Epidermal melanocyte (primary cell): Measurements from ENCODE around the gene NIPBL.
"Not testable (repeated sequence)": the region's sequence is repeated elsewhere in the genome, so short reads cannot be mapped to it uniquely, and the experiment has no call there.

ENCODE experiments used
- DNase-seq: peaks from one replicate; pipeline ENCODE4 v3.0.0; 2011; ENCODE audit warnings: low spot score; ENCODE audit not compliant: insufficient read length

The NIPBL gene

DNA sequence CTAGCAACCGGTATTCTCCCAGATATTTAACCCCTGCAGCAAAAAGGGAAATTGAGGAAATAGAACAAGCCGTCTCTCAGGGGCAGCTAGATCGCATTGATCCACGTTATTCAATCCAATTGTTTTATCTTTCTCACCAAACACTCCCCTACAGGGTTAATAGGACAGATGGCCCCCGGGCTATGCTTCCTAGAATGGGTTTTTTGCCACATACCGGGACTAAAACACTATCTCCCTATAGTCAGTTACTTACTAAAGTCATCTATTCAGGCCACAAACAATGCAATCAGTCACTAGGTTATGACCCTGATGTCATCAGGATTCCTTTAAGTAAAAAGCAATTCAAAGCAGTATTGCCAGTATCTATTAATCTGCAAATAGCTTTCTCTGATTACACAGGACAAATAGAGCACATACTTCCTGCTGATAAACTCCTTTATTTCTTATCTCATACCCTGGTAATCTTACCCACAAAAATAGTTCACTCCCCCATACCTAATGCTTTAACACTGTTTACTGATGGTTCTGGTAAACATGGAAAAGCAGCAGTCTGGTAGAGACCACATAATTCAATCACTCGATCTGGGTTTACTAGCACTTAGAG is 213.7 kb downstream of the NIPBL start:
- no peak for DNase-seq

DNA sequence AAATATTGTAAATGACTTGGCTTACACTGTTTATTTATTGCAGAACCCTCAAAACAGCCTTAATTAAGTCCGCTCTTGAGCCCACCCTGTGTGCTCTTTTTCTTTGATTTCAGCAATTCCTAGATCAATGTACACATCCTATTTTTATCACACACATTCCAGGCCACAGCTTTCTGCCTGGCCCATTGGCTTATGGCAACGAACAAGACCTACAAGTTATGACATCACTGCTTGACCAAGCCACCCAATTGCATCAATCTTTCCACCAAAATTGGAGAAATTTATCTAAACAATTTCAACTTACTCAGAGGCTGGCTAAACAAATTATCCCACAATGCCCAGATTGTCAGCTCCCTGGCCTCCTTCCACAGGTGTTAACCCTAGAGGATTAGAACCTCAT is 214.2 kb downstream of the NIPBL start:
- DNase-seq: no peak

DNA sequence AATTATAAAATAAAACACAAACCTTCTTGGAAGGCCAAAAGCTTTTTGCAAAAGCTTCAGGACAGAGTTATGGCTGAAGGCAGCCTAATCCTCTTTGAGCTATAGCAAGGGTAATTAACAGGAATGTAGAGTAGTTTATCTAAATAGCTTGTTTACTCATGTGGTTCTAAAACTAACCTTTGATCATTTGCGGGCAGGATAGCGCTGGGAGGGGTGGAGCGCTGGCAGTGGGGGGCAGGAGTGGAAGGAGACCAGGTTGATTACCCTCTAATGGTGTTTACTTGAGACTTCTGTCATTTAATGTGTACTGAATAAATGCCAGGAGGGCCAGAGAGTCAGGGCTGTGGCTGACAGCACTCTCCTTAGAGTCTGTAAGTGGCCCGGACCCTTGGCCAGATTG is 217.2 kb downstream of the NIPBL start:
- DNase-seq: not testable (repeated sequence)

DNA sequence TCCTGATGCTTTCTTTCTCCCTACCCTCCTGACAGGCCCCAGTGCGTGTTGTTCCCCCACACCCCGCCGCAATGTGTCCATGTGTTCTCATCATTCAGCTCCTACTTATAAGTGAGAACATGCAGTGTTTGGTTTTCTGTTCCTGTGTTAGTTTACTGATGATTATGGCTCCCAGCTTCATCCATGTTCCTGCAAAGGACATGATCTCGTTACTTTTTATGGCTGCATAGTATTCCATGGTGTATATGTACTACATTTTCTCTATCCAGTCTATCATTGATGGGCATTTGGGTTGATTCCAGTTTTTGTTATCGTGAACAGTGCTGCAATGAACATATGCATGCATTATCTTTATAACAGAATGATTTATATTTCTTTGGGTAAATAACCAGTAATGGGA is 222.7 kb downstream of the NIPBL start:
- not testable (repeated sequence) for DNase-seq

DNA sequence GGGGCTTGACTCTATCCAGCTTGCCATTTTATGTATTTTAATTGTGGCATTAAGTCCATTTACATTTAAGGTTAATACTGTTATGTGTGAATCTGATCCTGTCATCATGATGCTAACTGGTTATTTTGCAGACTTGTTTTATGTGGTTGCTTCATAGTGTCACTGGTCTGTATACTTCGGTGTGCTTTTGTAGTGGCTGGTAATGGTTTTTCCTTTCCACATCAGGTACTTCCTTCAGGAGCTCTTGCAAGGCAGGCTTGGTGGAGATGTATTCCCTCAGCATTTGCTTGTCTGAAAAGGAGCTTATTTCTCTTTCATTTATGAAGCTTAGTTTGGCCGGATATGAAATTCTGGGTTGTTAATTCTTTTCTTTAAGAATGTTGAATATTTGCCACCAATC is 226.7 kb downstream of the NIPBL start:
- no peak for DNase-seq

DNA sequence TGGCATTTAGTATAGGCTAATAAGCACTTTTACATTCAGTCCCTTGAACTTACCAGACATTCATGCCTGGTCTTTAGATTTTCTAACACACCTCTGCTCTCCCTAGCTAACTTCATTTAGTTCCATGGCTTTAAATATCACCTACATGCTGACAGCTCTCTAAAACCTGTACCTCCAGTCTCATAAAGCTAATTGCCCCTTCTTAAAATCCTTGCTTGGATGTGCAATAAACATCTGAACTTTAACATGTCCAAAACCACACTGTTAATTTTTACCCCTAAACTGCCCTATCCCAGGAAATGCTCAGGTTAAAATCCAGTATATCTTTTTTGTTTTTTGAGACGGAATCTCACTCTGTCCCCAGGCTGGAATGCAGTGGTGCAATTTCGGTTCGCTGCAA is 232.8 kb downstream of the NIPBL start:
- DNase-seq: no peak

DNA sequence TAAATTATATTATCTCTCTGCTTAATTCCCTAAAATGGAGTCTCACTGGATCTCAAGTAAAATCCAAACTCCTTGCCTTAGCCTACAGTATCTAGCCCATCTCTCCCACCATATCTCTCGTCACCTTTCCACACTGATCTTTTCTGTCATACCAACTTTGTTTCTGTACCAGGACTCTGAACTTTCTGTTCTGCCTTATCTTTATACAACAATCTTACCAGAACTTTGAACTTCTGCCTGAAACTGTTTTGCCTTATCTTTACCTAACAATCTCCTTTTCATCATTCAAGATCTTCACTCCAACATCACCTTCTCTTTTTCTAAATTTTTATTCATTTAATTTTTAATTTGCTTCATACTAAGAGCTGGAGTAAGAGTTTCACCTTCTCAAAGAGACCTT is 233.6 kb downstream of the NIPBL start:
- DNase-seq: no peak

DNA sequence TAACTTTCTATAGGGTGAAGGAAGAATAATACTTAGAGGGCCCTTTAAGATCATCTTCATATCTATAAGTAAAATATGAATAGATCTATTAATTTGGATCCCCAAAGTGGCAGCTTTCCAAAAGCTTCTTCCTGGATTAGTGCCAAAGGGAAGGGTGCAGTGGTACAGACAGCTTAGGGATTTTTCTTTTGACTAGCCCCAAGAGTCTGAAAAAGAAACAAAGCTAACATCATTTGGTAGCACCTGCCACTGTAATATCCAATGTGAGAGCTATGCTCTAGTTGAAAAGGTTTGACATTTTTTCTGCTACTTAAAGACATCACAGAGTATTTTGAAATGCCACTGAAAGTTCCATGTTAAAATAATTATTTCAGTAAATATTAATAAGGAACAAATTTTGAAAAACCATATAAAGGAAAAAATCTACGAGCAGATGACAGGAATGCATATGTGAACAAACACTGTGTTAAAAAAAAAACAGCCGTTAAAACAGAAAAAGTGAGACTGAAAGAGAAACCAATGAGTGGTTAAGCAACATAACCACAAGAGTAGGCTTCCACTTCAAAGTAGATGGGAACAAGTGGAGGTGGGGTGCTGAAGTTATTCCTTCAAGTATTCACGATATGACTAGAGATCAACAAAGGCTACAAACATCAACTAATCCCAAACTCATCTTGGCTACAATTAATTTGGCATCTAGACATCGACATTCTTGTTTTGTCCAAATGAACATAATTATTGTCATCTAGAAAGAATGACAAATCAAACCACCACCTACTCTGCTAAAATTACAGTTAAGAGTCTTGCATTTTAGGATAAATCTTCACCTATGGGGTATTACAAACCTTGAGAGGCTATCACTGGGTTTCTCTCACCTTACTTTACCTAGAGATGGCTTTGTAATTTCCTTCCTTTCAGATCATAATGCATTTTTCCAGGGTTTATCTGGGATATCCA is 235.1 kb downstream of the NIPBL start:
- DNase-seq: no peak

DNA sequence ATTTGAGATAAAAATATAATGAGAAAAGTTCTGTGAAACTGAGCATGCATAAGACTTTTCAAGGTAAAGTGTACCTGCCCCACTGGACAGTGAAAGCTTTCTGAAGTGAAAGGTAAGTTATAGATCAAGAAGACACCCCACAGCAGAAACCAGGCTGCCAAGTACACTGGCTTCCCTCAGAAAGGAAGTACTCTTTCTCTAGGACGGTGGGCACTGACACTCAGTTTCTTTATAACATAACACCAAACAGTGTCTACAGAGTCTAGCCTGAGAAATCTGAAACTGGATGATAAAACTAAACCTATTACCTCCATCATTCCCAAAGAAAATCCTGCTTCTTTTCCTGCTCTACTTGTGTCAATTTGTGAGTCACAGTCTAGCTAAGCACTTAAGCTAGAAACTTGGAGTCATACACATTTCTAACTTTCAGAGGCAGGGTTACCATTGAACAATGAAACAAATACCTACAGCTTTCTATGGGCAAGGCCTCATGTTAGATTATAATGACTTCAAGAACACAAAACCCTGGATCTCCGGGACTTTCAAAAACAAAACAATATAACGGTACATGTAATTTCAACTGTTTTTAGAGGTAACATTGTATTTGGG is 235.9 kb downstream of the NIPBL start:
- DNase-seq: no peak
